AG09309 (cell line): ENCODE measurements around the gene KCNJ5.

Source experiments
- DNase-seq: peaks from one replicate; pipeline ENCODE4 v3.0.0-alpha.2; 2010; ENCODE audit warnings: low read depth
- H3K4me3 ChIP-seq: 2 replicates; pipeline ENCODE4 v1.5.1; 2011; ENCODE audit warnings: mild to moderate bottlenecking, low read depth, low read length, moderate library complexity; ENCODE audit not compliant: control insufficient read depth
- CTCF ChIP-seq: IDR thresholded peaks from 2 replicates; pipeline ENCODE4 v1.5.1; 2011; ENCODE audit warnings: mild to moderate bottlenecking, low read depth, low read length, inconsistent platforms; ENCODE audit not compliant: insufficient read depth, control insufficient read depth; ENCODE audit errors: missing control alignments

The KCNJ5 gene

GRCh38 chr11:128963744-128964325 is 72.7 kb downstream of the KCNJ5 start:
- no peak for DNase-seq
- no peak for TF ChIP-seq CTCF

GRCh38 chr11:128964463-128964930 is 73.3 kb downstream of the KCNJ5 start:
- TF ChIP-seq CTCF = no peak
- DNase-seq = no peak
- no peak overlapping the region for H3K4me3 ChIP-seq

More at GRCh38 chr11:128963744-128964325, 72.7 kb downstream of the KCNJ5 start:
- H3K4me3 ChIP-seq = no peak overlapping the region

GRCh38 chr11:128965485-128965884 is 74.3 kb downstream of the KCNJ5 start:
- no peak for TF ChIP-seq CTCF
- DNase-seq = no peak
- no peak overlapping the region for H3K4me3 ChIP-seq

GRCh38 chr11:128967578-128967977 is 76.4 kb downstream of the KCNJ5 start:
- no peak for TF ChIP-seq CTCF
- DNase-seq = no peak
- no peak overlapping the region for H3K4me3 ChIP-seq

GRCh38 chr11:128968916-128969315 is 77.8 kb downstream of the KCNJ5 start:
- H3K4me3 ChIP-seq = no peak overlapping the region
- no peak for DNase-seq
- TF ChIP-seq CTCF = no peak
